GM18498 (cell line): ENCODE measurements around the gene DDB1.
A peak's percentile ranks its signal among the peaks of the same experiment; 100 is the strongest.

Source experiments
- ATAC-seq: cut with Tn5 transposase; IDR thresholded peaks from one replicate; pipeline ENCODE4 v1.9.1; 2021; ENCODE audit warnings: mild to moderate bottlenecking, moderate library complexity; ENCODE audit not compliant: unreplicated experiment

Gene DDB1

GRCh38 chr11:61337706-61338470 lies 5.0 kb upstream of the DDB1 start:
- ATAC-seq = no peak

GRCh38 chr11:61336171-61336935 lies 3.4 kb upstream of the DDB1 start:
- peak; percentile 51 for ATAC-seq

GRCh38 chr11:61335355-61335710 lies 2.4 kb upstream of the DDB1 start:
- ATAC-seq = no peak

- no peak for ATAC-seq
Measured at GRCh38 chr11:61334434-61335354, 1.8 kb upstream of the DDB1 start.

- no peak for ATAC-seq
Measured at GRCh38 chr11:61333550-61334433, 887 bp upstream of the DDB1 start.

- no peak for ATAC-seq
Measured at GRCh38 chr11:61332281-61332796, 566 bp downstream of the DDB1 start.

- no peak for ATAC-seq
Measured at GRCh38 chr11:61331651-61332050, 1.3 kb downstream of the DDB1 start.

GRCh38 chr11:61329871-61330270 lies 3.0 kb downstream of the DDB1 start:
- no peak for ATAC-seq

GRCh38 chr11:61328351-61328750 lies 4.6 kb downstream of the DDB1 start:
- no peak for ATAC-seq

- ATAC-seq = no peak
Measured at GRCh38 chr11:61327669-61328071, 5.2 kb downstream of the DDB1 start.

GRCh38 chr11:61325649-61326414 lies 7.1 kb downstream of the DDB1 start:
- no peak for ATAC-seq

- ATAC-seq = no peak
Measured at GRCh38 chr11:61315260-61315659, 17.6 kb downstream of the DDB1 start.

- no peak for ATAC-seq
Measured at GRCh38 chr11:61310749-61311148, 22.2 kb downstream of the DDB1 start.

- ATAC-seq = no peak
Measured at GRCh38 chr11:61309739-61310138, 23.2 kb downstream of the DDB1 start.

- ATAC-seq = no peak
Measured at GRCh38 chr11:61309141-61309540, 23.8 kb downstream of the DDB1 start.

- no peak for ATAC-seq
Measured at GRCh38 chr11:61307354-61307753, 25.6 kb downstream of the DDB1 start.

GRCh38 chr11:61306221-61306620 lies 26.7 kb downstream of the DDB1 start:
- no peak for ATAC-seq

GRCh38 chr11:61305417-61305816 lies 27.5 kb downstream of the DDB1 start:
- no peak for ATAC-seq

- ATAC-seq = no peak
Measured at GRCh38 chr11:61303725-61304124, 29.2 kb downstream of the DDB1 start.
